ENCODE data around the gene B4GALNT3. TPM values are rescaled to one million over a fixed set of nuclear protein-coding genes. Genes with fewer than 3 reads are reported as not detected.

Gene B4GALNT3
- total and polyA plus RNA-seq, 2 of the 13 experiments (the other 11 are each of a cell fraction or from before 2014, with no cell fraction given): 3.2 to 4.4 TPM

DNA sequence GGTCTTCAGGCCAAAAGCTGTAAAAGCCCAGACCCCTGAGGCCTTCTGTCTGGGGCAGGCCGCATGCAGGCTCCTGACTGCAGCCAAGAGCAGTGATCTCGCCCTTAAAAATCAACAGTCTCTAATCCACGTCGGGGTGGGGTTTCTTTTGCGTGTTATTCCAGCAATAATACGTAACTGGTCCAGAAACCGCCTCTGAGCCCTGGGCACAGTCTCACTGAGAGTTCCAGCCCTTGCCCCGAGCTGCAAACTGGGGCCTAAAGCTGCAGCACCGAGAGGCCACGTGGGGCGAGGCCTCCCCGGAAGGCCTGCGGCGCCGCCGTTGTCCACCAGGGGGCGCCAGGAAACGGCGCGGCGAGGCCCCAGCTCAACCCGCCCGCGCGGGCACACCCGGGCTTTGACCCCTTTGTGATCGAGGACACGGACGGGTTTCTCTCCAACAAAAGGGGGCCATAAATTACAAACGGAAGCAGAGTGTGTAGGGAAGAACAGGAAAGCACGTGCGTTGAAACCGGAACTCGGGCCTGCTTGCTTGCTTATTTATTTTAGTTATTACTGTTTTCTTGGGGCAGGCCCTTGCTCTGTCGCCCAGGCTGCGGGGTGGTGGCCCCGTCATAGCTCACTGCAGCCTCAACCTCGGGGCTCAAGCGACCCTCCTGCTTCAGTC is 116.3 kb downstream of the B4GALNT3 start (continued):
- TF ChIP-seq, protein P1, sequence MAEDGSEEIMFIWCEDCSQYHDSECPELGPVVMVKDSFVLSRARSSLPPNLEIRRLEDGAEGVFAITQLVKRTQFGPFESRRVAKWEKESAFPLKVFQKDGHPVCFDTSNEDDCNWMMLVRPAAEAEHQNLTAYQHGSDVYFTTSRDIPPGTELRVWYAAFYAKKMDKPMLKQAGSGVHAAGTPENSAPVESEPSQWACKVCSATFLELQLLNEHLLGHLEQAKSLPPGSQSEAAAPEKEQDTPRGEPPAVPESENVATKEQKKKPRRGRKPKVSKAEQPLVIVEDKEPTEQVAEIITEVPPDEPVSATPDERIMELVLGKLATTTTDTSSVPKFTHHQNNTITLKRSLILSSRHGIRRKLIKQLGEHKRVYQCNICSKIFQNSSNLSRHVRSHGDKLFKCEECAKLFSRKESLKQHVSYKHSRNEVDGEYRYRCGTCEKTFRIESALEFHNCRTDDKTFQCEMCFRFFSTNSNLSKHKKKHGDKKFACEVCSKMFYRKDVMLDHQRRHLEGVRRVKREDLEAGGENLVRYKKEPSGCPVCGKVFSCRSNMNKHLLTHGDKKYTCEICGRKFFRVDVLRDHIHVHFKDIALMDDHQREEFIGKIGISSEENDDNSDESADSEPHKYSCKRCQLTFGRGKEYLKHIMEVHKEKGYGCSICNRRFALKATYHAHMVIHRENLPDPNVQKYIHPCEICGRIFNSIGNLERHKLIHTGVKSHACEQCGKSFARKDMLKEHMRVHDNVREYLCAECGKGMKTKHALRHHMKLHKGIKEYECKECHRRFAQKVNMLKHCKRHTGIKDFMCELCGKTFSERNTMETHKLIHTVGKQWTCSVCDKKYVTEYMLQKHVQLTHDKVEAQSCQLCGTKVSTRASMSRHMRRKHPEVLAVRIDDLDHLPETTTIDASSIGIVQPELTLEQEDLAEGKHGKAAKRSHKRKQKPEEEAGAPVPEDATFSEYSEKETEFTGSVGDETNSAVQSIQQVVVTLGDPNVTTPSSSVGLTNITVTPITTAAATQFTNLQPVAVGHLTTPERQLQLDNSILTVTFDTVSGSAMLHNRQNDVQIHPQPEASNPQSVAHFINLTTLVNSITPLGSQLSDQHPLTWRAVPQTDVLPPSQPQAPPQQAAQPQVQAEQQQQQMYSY (CRISPR knock-in tag; IDR thresholded peaks at IDR 0.05): peak; percentile 52
- TF ChIP-seq ZNF138 (CRISPR knock-in tag; IDR thresholded peaks at IDR 0.05; ENCODE audit: low read depth): no peak
- TF ChIP-seq ZNF282 (IDR thresholded peaks at IDR 0.05; ENCODE audit: partially characterized antibody): no peak

DNA sequence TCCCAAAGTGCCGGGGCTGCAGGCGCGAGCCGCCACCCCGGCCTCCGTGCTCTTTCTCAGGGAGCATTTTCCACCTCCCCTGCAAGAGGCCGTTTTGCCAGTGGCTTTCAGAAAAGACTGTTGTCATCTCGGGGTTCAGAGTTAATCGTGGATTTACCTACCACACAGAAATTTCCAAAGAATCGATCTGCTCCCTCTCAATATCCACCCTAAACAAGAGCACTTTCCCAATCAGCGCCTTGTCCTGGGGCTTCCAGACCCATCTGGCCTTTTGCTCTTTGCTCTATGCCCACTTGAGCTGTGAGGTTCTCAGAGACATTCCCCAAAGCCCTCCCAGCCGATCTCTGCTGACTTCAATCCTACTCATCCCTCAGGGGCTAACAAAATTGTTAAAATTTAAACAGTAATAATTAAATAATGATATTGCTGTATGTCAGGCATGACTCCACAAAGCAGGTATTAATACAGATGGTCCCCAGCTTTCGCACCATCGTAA is 116.9 kb downstream of the B4GALNT3 start:
- ATAC-seq: no peak
- intact Hi-C loops (cut with micrococcal nuclease; ENCODE audit: unreplicated experiment): loop anchor here (5.0 to 10.0 kb wide), 3 partner anchors 41 to 1028 kb away; no protein-coding TSS in a partner anchor
- TF ChIP-seq ZNF878 (CRISPR knock-in tag; IDR thresholded peaks at IDR 0.05) (0 out of 2 replicates have a peak, but pooled peaks have one; percentile 5), POLR2AphosphoS5 (IDR thresholded peaks at IDR 0.05; ENCODE audit: low read depth, low read length) (0 out of 2 replicates have a peak, but pooled peaks have one; percentile 4), ZNF781 (CRISPR knock-in tag; IDR thresholded peaks at IDR 0.05; ENCODE audit: borderline replicate concordance, not compliant biosample characterization) (peak; percentile 3), ZNF343 (CRISPR knock-in tag; IDR thresholded peaks at IDR 0.05) (0 out of 2 replicates have a peak, but pooled peaks have one; percentile 26), XBP1 (CRISPR knock-in tag; IDR thresholded peaks at IDR 0.05) (no peak), ZSCAN29 (CRISPR knock-in tag; conservative IDR thresholded peaks at IDR 0.05) (0 out of 2 replicates have a peak, but pooled peaks have one; percentile 0)
- TF ChIP-seq, protein P2, sequence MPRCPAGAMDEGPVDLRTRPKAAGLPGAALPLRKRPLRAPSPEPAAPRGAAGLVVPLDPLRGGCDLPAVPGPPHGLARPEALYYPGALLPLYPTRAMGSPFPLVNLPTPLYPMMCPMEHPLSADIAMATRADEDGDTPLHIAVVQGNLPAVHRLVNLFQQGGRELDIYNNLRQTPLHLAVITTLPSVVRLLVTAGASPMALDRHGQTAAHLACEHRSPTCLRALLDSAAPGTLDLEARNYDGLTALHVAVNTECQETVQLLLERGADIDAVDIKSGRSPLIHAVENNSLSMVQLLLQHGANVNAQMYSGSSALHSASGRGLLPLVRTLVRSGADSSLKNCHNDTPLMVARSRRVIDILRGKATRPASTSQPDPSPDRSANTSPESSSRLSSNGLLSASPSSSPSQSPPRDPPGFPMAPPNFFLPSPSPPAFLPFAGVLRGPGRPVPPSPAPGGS (CRISPR knock-in tag; IDR thresholded peaks at IDR 0.05): 0 out of 2 replicates have a peak, but pooled peaks have one; percentile 2
- TF ChIP-seq, protein P1 (CRISPR knock-in tag; IDR thresholded peaks at IDR 0.05): no peak

More for the DNA sequence above, 116.9 kb downstream of the B4GALNT3 start:
- BruUV-seq (replicated peaks): TSS peak; percentile 73
- H3K4me1 ChIP-seq (ENCODE audit: insufficient read depth, low read length): peaks cover 94% of the 10 kb centered on the region
- DNase-seq (ENCODE audit: low spot score): no peak
- H3K4me3 ChIP-seq (replicated peaks in 1 of 3; ENCODE audit: insufficient read depth in 1 of 3, low read depth in 2 of 3, low read length in 3 of 3): no peak overlapping the region
- no peak for FAIRE-seq
- no peaks in the 10 kb centered on the region; a peak in 1 of 5 replicates for H3K27me3 ChIP-seq (ENCODE audit: control insufficient read depth in 1 of 2, insufficient read depth in 2 of 2, low read length in 2 of 2)
- POLR2A ChIA-PET: interaction anchor here (0.6 to 5.3 kb wide), 8 partner anchors 9 to 177 kb away, joined by 3 to 42 read pairs (median 8); partner anchors contain the start of gene WNK1
- no peaks in the 10 kb centered on the region for H3K36me3 ChIP-seq (replicated peaks in 1 of 2; ENCODE audit: control insufficient read depth in 1 of 2, insufficient read depth in 2 of 2, low read length in 2 of 2)
- CTCF ChIA-PET (ENCODE audit: low intra/inter-chr PET ratio, low total read pairs): interaction anchor here (1.3 to 3.3 kb wide), 2 partner anchors 175 to 1007 kb away, joined by 3 to 28 read pairs; partner anchors contain the start of gene WNK1
- peak overlapping the region; percentile 86 for H3K27ac ChIP-seq (ENCODE audit: extremely low read length, insufficient read depth, low read length)
- H3K9ac ChIP-seq (ENCODE audit: insufficient read depth, low read depth, low read length): peak overlapping the region; percentile 51
- H3K79me2 ChIP-seq (ENCODE audit: insufficient read depth, low read length): no peaks in the 10 kb centered on the region
- peak overlapping the region; percentile 30 for H3K4me2 ChIP-seq (ENCODE audit: low read depth, low read length)
- 61% methylated on average over 14 of the region's 14 CpGs for WGBS (ENCODE audit: low lambda C conversion rate)
- in situ Hi-C loops (cut with HindIII; ENCODE audit: extremely low pct_ligation_motif_present, low pct_unique_long_range_greater_than_20kb): loop anchor here (10.0 kb wide), 1 partner anchor 238 kb away; no protein-coding TSS in a partner anchor
- H4K20me1 ChIP-seq (ENCODE audit: insufficient read depth, low read length): no peaks in the 10 kb centered on the region
- no peak overlapping the region for H2AFZ ChIP-seq (ENCODE audit: low read length)
- no peaks in the 10 kb centered on the region for H3K9me3 ChIP-seq (ENCODE audit: low read length)
